Lower leg skin (tissue), 3 donors: ENCODE measurements around the gene MYH2.

Experiments used
- POLR2A ChIP-seq, 2 donors: fragments of 450-650 bp; IDR thresholded peaks; one replicate each; pipeline ENCODE4 v1.6.1; 2016 to 2017; ENCODE audit warnings: antibody characterized with exemption in 2 of 2, mild to moderate bottlenecking in 1 of 2, moderate library complexity in 1 of 2
- TF ChIP-seq, protein P1 (sequence below), 3 donors: fragments of 450-650 bp; IDR thresholded peaks; one replicate each; pipeline ENCODE4 v1.5.1; 2016; ENCODE audit warnings: antibody characterized with exemption in 3 of 3, mild to moderate bottlenecking in 3 of 3, moderate library complexity in 2 of 3

DNA sequence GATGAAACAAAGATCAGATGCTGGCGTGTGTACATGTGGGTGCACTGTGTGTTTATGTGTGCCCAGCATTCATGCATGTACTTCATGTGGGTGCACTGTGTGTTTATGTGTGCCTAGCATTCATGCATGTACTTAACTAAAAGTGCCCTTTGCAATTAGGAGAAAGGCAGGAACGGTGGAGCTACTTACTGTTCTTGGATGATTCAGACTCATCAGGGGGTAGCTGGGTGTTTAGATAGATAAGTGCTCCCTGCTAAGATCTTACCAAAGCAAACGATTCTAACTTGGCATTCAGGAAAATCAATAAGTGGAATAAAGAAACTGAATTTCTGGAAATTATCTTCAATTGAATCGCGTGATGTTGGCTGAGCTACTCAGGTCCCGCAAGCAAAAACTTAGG lies 8.6 kb upstream of the MYH2 start:
- TF ChIP-seq POLR2A (IDR thresholded peaks at IDR 0.05) = no peak
- TF ChIP-seq, protein P1, sequence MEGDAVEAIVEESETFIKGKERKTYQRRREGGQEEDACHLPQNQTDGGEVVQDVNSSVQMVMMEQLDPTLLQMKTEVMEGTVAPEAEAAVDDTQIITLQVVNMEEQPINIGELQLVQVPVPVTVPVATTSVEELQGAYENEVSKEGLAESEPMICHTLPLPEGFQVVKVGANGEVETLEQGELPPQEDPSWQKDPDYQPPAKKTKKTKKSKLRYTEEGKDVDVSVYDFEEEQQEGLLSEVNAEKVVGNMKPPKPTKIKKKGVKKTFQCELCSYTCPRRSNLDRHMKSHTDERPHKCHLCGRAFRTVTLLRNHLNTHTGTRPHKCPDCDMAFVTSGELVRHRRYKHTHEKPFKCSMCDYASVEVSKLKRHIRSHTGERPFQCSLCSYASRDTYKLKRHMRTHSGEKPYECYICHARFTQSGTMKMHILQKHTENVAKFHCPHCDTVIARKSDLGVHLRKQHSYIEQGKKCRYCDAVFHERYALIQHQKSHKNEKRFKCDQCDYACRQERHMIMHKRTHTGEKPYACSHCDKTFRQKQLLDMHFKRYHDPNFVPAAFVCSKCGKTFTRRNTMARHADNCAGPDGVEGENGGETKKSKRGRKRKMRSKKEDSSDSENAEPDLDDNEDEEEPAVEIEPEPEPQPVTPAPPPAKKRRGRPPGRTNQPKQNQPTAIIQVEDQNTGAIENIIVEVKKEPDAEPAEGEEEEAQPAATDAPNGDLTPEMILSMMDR (IDR thresholded peaks at IDR 0.05) = no peak
